ENCODE results near the gene TEPSIN. TPM values are rescaled to one million over a fixed set of nuclear protein-coding genes. Genes with fewer than 3 reads are reported as not detected.

The TEPSIN gene
- total and polyA plus RNA-seq, 2 donors (not counting 3 experiments of a cell fraction or from before 2014, with no cell fraction given) = 41.6 to 45.3 TPM

GRCh38 chr17:81246343-81246670 is 7.5 kb upstream of the TEPSIN start:
- intact Hi-C loops (cut with micrococcal nuclease) = no loop called here
- Histone ChIP-seq H3K4me2 (ENCODE audit: insufficient read depth, low read length) (no peak overlapping the region), H4K20me1 (replicated peaks; ENCODE audit: control insufficient read depth, extremely low read depth, insufficient read depth, low read length) (no peaks in the 10 kb centered on the region), H3K4me1 (ENCODE audit: control insufficient read depth, extremely low read depth, insufficient read depth, low read length) (no peaks in the 10 kb centered on the region), H3K79me2 (ENCODE audit: control insufficient read depth, insufficient read depth, low read length) (no peaks in the 10 kb centered on the region), H3K27me3 (ENCODE audit: control insufficient read depth in 2 of 2, insufficient read depth in 2 of 2, low read length in 2 of 2) (no peaks in the 10 kb centered on the region), H3K9ac (replicated peaks; ENCODE audit: extremely low read depth, insufficient read depth, low read length) (no peak overlapping the region), H3K9me3 (replicated peaks; ENCODE audit: control insufficient read depth, insufficient read depth, low read length) (no peaks in the 10 kb centered on the region), H2AFZ (ENCODE audit: low read depth, low read length) (no peak overlapping the region), H3K9me1 (replicated peaks; ENCODE audit: control insufficient read depth, extremely low read depth, insufficient read depth, low read length) (no peaks in the 10 kb centered on the region), H3K4me3 (replicated peaks in 1 of 3; ENCODE audit: insufficient read depth in 1 of 3, low read depth in 1 of 3, low read length in 3 of 3) (no peak overlapping the region), H3K36me3 (ENCODE audit: control insufficient read depth in 2 of 2, extremely low read depth in 1 of 2, insufficient read depth in 2 of 2, low read length in 2 of 2) (peaks cover 0 to 6% of the 10 kb centered on the region in 2 experiments), H3K27ac (ENCODE audit: insufficient read depth, low read depth, low read length) (no peak overlapping the region)
- CTCF ChIA-PET = interaction anchor here (0.8 kb wide), 1 partner anchor 103 kb away, joined by 3 read pairs; no protein-coding TSS in a partner anchor
- BruUV-seq (replicated peaks) = no TSS peak
- DNase-seq (ENCODE audit: low read depth, low spot score) = no peak
- no peak for FAIRE-seq
- dilution Hi-C loops (cut with MboI; ENCODE audit: extremely low pct_ligation_motif_present, low sequenced_read_pairs) = no loop called here
- TF ChIP-seq EZH2 (IDR thresholded peaks at IDR 0.05; ENCODE audit: borderline replicate concordance, low read depth, low read length, severe bottlenecking) (no peak), POLR2AphosphoS5 (IDR thresholded peaks at IDR 0.05; ENCODE audit: insufficient read depth, low read depth, low read length) (no peak), MAX (IDR thresholded peaks at IDR 0.05; ENCODE audit: insufficient read depth, insufficient read length) (no peak), JUN (IDR thresholded peaks at IDR 0.05; ENCODE audit: borderline replicate concordance, insufficient read depth, insufficient read length, low read depth) (no peak), FOS (IDR thresholded peaks at IDR 0.05; ENCODE audit: borderline replicate concordance, insufficient read depth, low read length) (no peak), GATA2 (IDR thresholded peaks at IDR 0.05; ENCODE audit: insufficient read depth, insufficient read length, low read depth, low read length) (no peak), MYC (IDR thresholded peaks at IDR 0.05; ENCODE audit: low read depth, low read length) (no peak), POLR2A (IDR thresholded peaks at IDR 0.05; ENCODE audit: low read depth, low read length) (no peak), CTCF (IDR thresholded peaks at IDR 0.05; ENCODE audit: extremely low read depth in 1 of 2, insufficient read depth in 1 of 2, low read depth in 1 of 2, low read length in 2 of 2) (no peak)
- POLR2A ChIA-PET = no interaction called here

Data from endothelial cell of umbilical vein (primary cell).